WTC11 (cell line): ENCODE data around the gene PLS1. TPM values are rescaled to one million over a fixed set of nuclear protein-coding genes. Genes with fewer than 3 reads are reported as not detected.

Source experiments
- ATAC-seq: fragments of 200-7000 bp; cut with Tn5 transposase; 2 replicates; pipeline ENCODE4 v1.10.0; 2021; ENCODE audit warnings: mild to moderate bottlenecking, moderate library complexity
- CTCF ChIA-PET: fragments of 300-600 bp; sonication (Branson Sonifier 250); formaldehyde crosslinking; loops from one replicate; lab custom pipeline; 2021; ENCODE audit warnings: antibody characterized with exemption; lab: Charles Lee
- POLR2A ChIA-PET: fragments of 350-600 bp; sonication (Branson Sonifier 250); formaldehyde crosslinking; loops from one replicate; lab custom pipeline; 2021; ENCODE audit warnings: antibody characterized with exemption; lab: Charles Lee
- DNase-seq: peaks from one replicate; pipeline ENCODE4 v3.0.0; 2021; ENCODE audit warnings: low spot score
- H3K27ac Mint-ChIP-seq: 2 replicates; pipeline ENCODE4 v1.8.0; 2021; ENCODE audit warnings: mixed read lengths
- H3K27me3 Mint-ChIP-seq: 2 replicates; pipeline ENCODE4 v1.8.0; 2021; ENCODE audit warnings: low read depth, mild to moderate bottlenecking, moderate library complexity, mixed read lengths
- H3K36me3 Mint-ChIP-seq: 2 replicates; pipeline ENCODE4 v1.8.0; 2021; ENCODE audit warnings: mixed read lengths
- H3K4me1 Mint-ChIP-seq: 2 replicates; pipeline ENCODE4 v1.8.0; 2022; ENCODE audit warnings: mixed read lengths
- H3K4me3 Mint-ChIP-seq: 2 replicates; pipeline ENCODE4 v1.8.0; 2021; ENCODE audit warnings: mild to moderate bottlenecking, moderate library complexity, mixed read lengths
- H3K9me3 Mint-ChIP-seq: 2 replicates; pipeline ENCODE4 v1.8.0; 2021; ENCODE audit warnings: mixed read lengths
- CREB1 ChIP-seq: sonication (generic); formaldehyde crosslinking; IDR thresholded peaks from 2 replicates; pipeline ENCODE4 v1.8.0; 2023; ENCODE audit warnings: mild to moderate bottlenecking, missing genetic modification reagents
- ELF4 ChIP-seq: sonication (generic); formaldehyde crosslinking; IDR thresholded peaks from 2 replicates; pipeline ENCODE4 v1.8.1; 2022; ENCODE audit warnings: low read depth, mild to moderate bottlenecking, moderate library complexity, missing genetic modification reagents
- ETV6 ChIP-seq: sonication (generic); formaldehyde crosslinking; IDR thresholded peaks from 2 replicates; pipeline ENCODE4 v1.8.1; 2022; ENCODE audit warnings: mild to moderate bottlenecking, missing genetic modification reagents
- FOXK1 ChIP-seq: sonication (generic); formaldehyde crosslinking; IDR thresholded peaks from 2 replicates; pipeline ENCODE4 v1.8.0; 2022; ENCODE audit warnings: mild to moderate bottlenecking, moderate library complexity, missing genetic modification reagents
- NFE2L1 ChIP-seq: sonication (generic); formaldehyde crosslinking; IDR thresholded peaks from 2 replicates; pipeline ENCODE4 v1.8.1; 2023; ENCODE audit warnings: missing genetic modification reagents
- NR2C2 ChIP-seq: sonication (generic); formaldehyde crosslinking; IDR thresholded peaks from 2 replicates; pipeline ENCODE4 v1.8.0; 2022; ENCODE audit warnings: mild to moderate bottlenecking, missing genetic modification reagents
- RELA ChIP-seq: sonication (generic); formaldehyde crosslinking; IDR thresholded peaks from 2 replicates; pipeline ENCODE4 v1.8.1; 2022; ENCODE audit warnings: missing genetic modification reagents, mild to moderate bottlenecking, borderline replicate concordance
- SOX15 ChIP-seq: fragments of 250-450 bp; sonication (Bioruptor Pico); IDR thresholded peaks from 2 replicates; pipeline ENCODE4 v1.9.0; 2021; ENCODE audit warnings: mild to moderate bottlenecking
- TCF7 ChIP-seq: sonication (generic); formaldehyde crosslinking; IDR thresholded peaks from 2 replicates; pipeline ENCODE4 v1.8.0; 2022; ENCODE audit warnings: mild to moderate bottlenecking, low read depth, missing genetic modification reagents, moderate library complexity
- TEAD1 ChIP-seq: sonication (generic); formaldehyde crosslinking; IDR thresholded peaks from 2 replicates; pipeline ENCODE4 v1.8.0; 2022; ENCODE audit warnings: mild to moderate bottlenecking, missing genetic modification reagents
- ZBTB21 ChIP-seq: sonication (generic); formaldehyde crosslinking; IDR thresholded peaks from 2 replicates; pipeline ENCODE4 v1.8.1; 2023; ENCODE audit warnings: mild to moderate bottlenecking, missing genetic modification reagents, borderline replicate concordance
- ZNF219 ChIP-seq: sonication (generic); formaldehyde crosslinking; IDR thresholded peaks from 2 replicates; pipeline ENCODE4 v1.8.0; 2023; ENCODE audit warnings: missing genetic modification reagents, mild to moderate bottlenecking, borderline replicate concordance
- ZNF396 ChIP-seq: fragments of 250-450 bp; sonication (Bioruptor Pico); IDR thresholded peaks from 2 replicates; pipeline ENCODE4 v1.8.0; 2021; ENCODE audit warnings: mild to moderate bottlenecking, moderate library complexity, borderline replicate concordance
- total RNA-seq: library from RNA; stranded (reverse); gene quantifications from 3 replicates; pipeline ENCODE4 v1.2.3, GENCODE V29; 2021
- TF ChIP-seq, protein P1 (sequence below): fragments of 250-450 bp; sonication (Bioruptor Pico); IDR thresholded peaks from 2 replicates; pipeline ENCODE4 v1.9.0; 2021; ENCODE audit warnings: mild to moderate bottlenecking
- TF ChIP-seq, protein P2 (sequence below): sonication (generic); formaldehyde crosslinking; IDR thresholded peaks from 2 replicates; pipeline ENCODE4 v1.8.0; 2023; ENCODE audit warnings: mild to moderate bottlenecking, missing genetic modification reagents
- TF ChIP-seq, protein P3 (sequence below): sonication (generic); formaldehyde crosslinking; IDR thresholded peaks from 2 replicates; pipeline ENCODE4 v1.8.1; 2023; ENCODE audit warnings: mild to moderate bottlenecking, moderate library complexity, missing genetic modification reagents
- TF ChIP-seq, protein P4 (sequence below): sonication (generic); formaldehyde crosslinking; IDR thresholded peaks from 2 replicates; pipeline ENCODE4 v1.8.0; 2022; ENCODE audit warnings: mild to moderate bottlenecking, missing genetic modification reagents
- TF ChIP-seq, protein P5 (sequence below): sonication (generic); formaldehyde crosslinking; IDR thresholded peaks from 2 replicates; pipeline ENCODE4 v1.8.0; 2022; ENCODE audit warnings: mild to moderate bottlenecking, missing genetic modification reagents

PLS1 gene
- total RNA-seq, 1 experiment from 2014 or later: 26.4 TPM

DNA sequence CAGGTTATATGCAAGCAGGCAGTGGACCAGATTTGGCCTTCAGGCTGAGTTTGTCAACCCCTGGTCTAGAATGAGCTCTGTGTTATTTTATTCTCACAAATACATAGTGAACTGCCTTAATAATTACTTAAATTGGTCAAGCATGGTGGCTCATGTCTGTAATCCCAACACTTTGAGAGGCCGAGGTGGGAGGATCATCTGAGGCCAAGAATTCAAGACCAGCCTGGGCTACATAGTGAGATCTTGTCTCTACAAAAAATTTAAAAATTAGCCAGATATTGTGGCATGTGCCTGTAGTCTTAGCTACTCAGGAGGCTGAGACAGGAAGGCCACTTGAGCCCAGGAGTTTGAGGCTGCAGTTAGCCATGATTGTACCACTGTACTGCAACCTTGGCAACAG lies 15.0 kb downstream of the PLS1 start (continued):
- TF ChIP-seq, protein P1, sequence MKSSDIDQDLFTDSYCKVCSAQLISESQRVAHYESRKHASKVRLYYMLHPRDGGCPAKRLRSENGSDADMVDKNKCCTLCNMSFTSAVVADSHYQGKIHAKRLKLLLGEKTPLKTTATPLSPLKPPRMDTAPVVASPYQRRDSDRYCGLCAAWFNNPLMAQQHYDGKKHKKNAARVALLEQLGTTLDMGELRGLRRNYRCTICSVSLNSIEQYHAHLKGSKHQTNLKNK (CRISPR knock-in tag): no peak

DNA sequence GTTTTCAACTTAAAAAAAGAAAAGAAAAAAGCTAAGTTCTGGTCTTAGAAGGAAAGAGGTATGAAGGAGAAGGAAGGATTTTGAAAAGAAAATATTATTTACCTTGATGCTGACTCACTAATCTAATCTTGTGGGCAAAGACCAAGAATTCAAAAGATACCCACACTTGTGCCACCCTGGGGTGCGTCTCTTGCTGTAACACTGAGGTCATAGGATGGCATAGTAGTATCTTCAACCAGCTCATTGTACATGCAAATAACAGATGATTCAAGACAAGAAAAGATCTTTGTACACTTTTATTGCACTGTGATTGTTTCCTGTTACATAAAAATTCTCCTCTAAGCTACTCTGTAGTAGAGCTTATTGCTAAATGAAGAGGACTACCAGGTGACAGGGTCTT lies 17.3 kb downstream of the PLS1 start:
- ChIA-PET POLR2A (no interaction called here), CTCF (no interaction called here)
- Mint-ChIP-seq H3K9me3 (no peaks in the 10 kb centered on the region), H3K36me3 (no peaks in the 10 kb centered on the region), H3K4me1 (peaks cover under 1% of the 10 kb centered on the region), H3K4me3 (no peak overlapping the region), H3K27me3 (no peaks in the 10 kb centered on the region), H3K27ac (no peak overlapping the region)
- TF ChIP-seq ELF4 (no peak), CREB1 (CRISPR knock-in tag) (no peak), ZBTB21 (no peak), SOX15 (CRISPR knock-in tag) (no peak), TEAD1 (CRISPR knock-in tag) (no peak), NFE2L1 (CRISPR knock-in tag) (no peak), ZNF396 (no peak), FOXK1 (CRISPR knock-in tag) (no peak), NR2C2 (CRISPR knock-in tag) (no peak)
- TF ChIP-seq, protein P2, sequence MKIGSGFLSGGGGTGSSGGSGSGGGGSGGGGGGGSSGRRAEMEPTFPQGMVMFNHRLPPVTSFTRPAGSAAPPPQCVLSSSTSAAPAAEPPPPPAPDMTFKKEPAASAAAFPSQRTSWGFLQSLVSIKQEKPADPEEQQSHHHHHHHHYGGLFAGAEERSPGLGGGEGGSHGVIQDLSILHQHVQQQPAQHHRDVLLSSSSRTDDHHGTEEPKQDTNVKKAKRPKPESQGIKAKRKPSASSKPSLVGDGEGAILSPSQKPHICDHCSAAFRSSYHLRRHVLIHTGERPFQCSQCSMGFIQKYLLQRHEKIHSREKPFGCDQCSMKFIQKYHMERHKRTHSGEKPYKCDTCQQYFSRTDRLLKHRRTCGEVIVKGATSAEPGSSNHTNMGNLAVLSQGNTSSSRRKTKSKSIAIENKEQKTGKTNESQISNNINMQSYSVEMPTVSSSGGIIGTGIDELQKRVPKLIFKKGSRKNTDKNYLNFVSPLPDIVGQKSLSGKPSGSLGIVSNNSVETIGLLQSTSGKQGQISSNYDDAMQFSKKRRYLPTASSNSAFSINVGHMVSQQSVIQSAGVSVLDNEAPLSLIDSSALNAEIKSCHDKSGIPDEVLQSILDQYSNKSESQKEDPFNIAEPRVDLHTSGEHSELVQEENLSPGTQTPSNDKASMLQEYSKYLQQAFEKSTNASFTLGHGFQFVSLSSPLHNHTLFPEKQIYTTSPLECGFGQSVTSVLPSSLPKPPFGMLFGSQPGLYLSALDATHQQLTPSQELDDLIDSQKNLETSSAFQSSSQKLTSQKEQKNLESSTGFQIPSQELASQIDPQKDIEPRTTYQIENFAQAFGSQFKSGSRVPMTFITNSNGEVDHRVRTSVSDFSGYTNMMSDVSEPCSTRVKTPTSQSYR (CRISPR knock-in tag): no peak
- TF ChIP-seq, protein P1 (CRISPR knock-in tag): no peak
- TF ChIP-seq, protein P3, sequence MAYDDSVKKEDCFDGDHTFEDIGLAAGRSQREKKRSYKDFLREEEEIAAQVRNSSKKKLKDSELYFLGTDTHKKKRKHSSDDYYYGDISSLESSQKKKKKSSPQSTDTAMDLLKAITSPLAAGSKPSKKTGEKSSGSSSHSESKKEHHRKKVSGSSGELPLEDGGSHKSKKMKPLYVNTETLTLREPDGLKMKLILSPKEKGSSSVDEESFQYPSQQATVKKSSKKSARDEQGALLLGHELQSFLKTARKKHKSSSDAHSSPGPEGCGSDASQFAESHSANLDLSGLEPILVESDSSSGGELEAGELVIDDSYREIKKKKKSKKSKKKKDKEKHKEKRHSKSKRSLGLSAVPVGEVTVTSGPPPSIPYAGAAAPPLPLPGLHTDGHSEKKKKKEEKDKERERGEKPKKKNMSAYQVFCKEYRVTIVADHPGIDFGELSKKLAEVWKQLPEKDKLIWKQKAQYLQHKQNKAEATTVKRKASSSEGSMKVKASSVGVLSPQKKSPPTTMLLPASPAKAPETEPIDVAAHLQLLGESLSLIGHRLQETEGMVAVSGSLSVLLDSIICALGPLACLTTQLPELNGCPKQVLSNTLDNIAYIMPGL: no peak
- TF ChIP-seq, protein P4, sequence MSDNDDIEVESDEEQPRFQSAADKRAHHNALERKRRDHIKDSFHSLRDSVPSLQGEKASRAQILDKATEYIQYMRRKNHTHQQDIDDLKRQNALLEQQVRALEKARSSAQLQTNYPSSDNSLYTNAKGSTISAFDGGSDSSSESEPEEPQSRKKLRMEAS (CRISPR knock-in tag): no peak
- ATAC-seq: no peak
- DNase-seq: no peak

DNA sequence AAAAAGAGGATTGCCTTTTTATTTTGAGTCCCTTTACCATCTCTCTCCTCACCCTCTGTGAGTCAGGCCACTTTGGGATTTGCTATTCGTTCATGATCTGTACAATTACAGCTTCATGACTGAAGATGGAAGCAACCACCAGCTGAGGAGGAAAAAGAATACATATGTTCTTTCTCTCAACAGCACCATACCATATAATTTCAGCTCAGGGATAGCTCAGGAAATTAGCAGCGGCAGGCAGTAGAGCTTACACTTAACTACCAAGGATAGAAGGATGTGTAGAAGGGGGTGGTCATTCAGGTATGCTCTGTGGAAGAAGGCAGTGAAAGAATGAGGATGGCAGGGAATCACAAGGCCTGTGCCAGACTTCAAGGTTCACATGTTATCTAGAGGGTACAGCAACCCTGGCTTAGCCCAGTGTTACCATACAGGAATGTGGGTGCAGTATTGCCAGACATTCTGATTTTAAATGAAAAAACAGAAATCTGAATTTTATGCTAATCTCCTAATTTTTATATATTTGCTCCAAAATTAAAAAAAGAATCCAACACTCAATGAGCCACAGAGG lies 17.9 kb downstream of the PLS1 start:
- DNase-seq (no peak), ATAC-seq (no peak)
- Mint-ChIP-seq H3K27me3 (no peaks in the 10 kb centered on the region), H3K36me3 (no peaks in the 10 kb centered on the region), H3K4me3 (no peak overlapping the region), H3K9me3 (no peaks in the 10 kb centered on the region), H3K27ac (no peak overlapping the region), H3K4me1 (peaks cover 5% of the 10 kb centered on the region)
- POLR2A ChIA-PET: no interaction called here
- TF ChIP-seq ZBTB21 (no peak), ZNF219 (CRISPR knock-in tag) (no peak), NFE2L1 (CRISPR knock-in tag) (no peak), TCF7 (CRISPR knock-in tag) (no peak), RELA (CRISPR knock-in tag) (no peak), FOXK1 (CRISPR knock-in tag) (no peak), ETV6 (CRISPR knock-in tag) (no peak)
- TF ChIP-seq, protein P5, sequence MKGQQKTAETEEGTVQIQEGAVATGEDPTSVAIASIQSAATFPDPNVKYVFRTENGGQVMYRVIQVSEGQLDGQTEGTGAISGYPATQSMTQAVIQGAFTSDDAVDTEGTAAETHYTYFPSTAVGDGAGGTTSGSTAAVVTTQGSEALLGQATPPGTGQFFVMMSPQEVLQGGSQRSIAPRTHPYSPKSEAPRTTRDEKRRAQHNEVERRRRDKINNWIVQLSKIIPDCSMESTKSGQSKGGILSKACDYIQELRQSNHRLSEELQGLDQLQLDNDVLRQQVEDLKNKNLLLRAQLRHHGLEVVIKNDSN: no peak
- CTCF ChIA-PET: no interaction called here
